D721Med (cell line): ENCODE measurements around the gene MYBPH.

Experiments used
- DNase-seq: peaks from one replicate; pipeline ENCODE4 v3.0.0; 2011; ENCODE audit warnings: low spot score; ENCODE audit not compliant: insufficient read length
- FAIRE-seq: peaks from 2 replicates; lab custom pipeline; 2011; peaks lifted over from hg19 to GRCh38; lab: Jason Lieb, UNC
- TF ChIP-seq, protein P1 (sequence below): IDR thresholded peaks from 2 replicates; pipeline ENCODE4 v1.5.1; 2012; ENCODE audit warnings: mild to moderate bottlenecking, control low read depth; ENCODE audit not compliant: insufficient read depth; ENCODE audit errors: missing control alignments

MYBPH gene

DNA sequence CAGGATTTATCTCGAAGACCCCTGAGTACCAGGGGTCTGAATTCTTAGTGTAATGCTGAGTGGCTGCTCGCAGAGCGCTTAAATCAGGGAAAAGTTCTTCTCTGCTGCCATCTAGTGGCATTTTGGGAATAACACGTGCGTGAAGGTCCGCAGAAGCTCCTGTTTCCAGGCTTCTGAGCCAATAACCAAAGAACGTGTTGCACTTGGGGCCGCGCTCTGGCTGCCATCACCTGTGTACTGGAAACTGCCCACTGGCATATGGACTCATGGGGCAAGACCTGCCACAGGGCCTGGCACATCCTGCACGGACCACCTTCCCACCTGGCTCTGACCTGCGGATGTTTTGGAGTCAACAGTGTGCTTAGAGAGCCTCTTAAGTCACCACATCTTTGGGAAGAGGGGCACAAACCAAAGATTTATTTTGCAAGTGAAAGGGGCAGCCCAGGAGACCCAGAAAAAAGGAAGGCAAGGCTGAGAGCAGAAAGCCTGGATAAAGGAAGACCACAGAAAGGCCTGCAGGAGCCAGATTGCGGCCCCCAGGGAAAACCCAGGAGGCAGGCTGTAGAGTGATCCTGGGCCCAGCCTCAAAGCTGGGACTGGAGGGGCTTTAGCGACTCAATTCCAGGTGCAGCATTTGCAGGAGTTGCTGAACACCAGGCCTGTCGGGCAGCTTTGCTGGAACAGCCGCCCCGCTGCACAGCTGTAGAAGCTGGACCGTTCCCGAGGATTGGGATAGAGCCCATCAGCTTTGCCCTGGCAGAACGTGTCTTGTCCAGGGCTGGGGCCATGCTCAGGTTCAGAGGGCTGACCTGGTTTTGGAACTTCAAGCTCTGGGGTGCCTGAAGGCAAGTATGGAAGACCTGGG, 40.9 kb upstream of the MYBPH start:
- FAIRE-seq (peak; percentile 95), DNase-seq (peak; percentile 67)
- TF ChIP-seq, protein P1, sequence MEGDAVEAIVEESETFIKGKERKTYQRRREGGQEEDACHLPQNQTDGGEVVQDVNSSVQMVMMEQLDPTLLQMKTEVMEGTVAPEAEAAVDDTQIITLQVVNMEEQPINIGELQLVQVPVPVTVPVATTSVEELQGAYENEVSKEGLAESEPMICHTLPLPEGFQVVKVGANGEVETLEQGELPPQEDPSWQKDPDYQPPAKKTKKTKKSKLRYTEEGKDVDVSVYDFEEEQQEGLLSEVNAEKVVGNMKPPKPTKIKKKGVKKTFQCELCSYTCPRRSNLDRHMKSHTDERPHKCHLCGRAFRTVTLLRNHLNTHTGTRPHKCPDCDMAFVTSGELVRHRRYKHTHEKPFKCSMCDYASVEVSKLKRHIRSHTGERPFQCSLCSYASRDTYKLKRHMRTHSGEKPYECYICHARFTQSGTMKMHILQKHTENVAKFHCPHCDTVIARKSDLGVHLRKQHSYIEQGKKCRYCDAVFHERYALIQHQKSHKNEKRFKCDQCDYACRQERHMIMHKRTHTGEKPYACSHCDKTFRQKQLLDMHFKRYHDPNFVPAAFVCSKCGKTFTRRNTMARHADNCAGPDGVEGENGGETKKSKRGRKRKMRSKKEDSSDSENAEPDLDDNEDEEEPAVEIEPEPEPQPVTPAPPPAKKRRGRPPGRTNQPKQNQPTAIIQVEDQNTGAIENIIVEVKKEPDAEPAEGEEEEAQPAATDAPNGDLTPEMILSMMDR, result peak; percentile 98

DNA sequence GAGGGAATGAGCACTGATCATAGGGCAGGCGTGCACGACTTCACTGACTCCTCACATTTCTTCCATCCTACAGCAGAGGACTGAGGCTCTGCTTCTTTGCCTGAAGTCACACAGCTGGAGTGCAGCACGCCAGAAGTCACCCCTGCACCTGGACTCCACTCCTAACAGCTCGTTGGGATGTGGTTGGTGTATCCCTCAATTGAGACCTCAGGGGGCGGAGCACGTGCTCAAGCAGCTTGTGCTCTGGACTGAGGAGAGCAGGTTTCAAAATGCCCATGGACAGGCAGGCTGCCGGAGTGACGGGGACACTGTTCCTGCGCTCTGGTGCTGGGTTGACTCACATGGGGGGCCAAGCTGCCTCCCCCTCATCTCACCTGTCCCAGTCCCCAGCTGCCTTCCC, 39.9 kb upstream of the MYBPH start:
- TF ChIP-seq, protein P1, result no peak
- FAIRE-seq, result no peak
- no peak for DNase-seq

DNA sequence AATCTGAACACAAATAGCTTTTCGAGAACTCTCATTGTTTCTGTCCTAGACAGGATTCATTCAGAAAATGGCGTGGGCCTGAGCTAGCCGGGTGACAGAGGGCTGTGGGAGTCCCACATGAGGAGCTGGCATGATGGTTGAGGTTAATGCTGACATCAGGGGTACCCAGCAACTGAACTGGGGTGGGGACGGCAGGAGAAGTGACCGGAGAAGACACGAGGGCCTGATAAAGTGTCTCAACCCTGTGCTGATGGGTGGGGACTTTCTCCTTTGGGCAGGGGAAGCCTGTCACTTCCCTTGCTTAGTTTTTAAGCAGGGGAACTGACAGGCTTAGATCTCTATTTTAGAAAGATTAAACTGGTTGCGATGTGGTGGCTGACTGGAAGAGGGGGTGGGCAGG, 39.2 kb upstream of the MYBPH start:
- FAIRE-seq (no peak), DNase-seq (no peak)
- TF ChIP-seq, protein P1, result no peak

DNA sequence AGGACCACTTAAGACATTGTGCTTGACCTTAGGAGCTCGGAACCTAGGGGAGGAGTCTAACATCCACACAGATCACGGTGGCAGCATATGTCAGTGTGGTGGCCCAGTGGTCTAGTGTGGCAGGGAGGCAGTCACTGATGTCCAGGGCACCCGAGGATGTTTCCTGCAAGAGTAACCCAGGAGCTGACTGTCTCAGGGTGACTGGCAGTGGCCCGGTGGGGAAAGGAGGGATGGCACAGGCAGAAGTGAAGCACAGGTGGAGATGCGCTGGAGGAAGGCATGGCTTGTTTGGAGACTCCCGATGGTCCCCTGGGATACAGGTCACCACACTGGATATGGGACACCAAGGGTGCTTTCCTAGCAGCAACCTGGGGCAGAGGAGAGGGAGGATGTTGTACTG, 37.5 kb upstream of the MYBPH start:
- DNase-seq, result no peak
- no peak for FAIRE-seq
- TF ChIP-seq, protein P1, result no peak

DNA sequence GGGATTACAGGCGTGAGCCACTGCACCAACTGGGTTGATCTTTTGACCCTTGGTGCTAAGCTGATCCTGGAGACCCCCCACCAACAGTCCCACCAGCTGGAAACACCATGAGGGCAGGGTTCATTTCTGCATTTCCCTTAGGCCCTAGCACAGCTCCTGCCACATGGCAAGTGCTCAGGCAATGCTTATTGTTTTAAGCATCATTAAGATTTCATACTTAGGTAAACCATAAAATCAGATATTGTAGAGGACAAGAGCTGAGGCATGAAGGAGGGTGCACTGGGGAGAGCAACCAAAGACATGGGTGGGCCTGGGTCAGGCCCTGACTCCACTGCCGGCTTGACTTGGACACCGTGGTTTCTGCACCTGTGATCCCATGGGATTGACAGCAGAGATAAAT, 36.2 kb upstream of the MYBPH start:
- DNase-seq (no peak), FAIRE-seq (no peak)
- TF ChIP-seq, protein P1, result no peak

DNA sequence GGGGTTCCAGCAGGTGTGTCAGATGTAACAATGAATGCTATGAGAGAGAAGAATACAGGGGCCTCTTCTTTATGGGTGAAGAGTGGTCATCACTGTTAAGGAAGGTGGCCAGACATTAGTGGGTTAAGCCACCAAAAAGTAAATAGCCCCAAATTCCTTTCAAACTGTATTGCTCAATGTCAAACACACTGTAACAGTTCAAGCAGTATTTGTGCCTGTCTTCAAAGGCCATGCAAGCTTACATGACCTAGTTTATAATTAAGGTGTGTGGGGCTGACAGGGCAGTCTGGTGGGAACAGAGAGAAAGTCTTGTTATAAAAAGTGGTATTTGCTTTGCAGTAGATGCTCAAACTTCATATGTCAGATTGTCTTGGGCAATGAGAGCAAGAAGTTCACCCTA, 35.4 kb upstream of the MYBPH start:
- FAIRE-seq (no peak), DNase-seq (no peak)
- TF ChIP-seq, protein P1, result no peak

DNA sequence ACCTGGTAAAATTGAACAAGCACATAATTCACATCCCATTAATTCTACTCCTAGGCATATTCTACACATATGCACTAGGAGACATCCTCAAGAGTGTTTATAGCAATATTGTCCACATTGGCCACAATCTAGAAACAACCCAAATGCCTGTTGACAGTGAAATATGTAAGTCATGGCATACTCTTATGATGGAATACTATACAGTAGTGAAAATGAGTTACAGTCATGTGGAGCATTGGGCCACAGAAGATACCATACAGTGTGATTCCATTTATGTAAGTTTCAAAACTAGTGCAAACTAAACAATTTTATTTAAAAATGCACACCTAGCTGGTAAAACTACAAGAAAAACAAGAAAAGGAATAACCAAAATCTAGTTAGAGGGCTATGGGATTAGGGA, 34.7 kb upstream of the MYBPH start:
- no peak for DNase-seq
- peak; percentile 61 for FAIRE-seq
- TF ChIP-seq, protein P1, result no peak
